Liver (tissue), 9 donors: ENCODE data around the gene TEX51. TPM values are rescaled to one million over a fixed set of nuclear protein-coding genes. Genes with fewer than 3 reads are reported as not detected.

Source experiments
- DNase-seq: peaks from one replicate; pipeline ENCODE4 v3.0.0-alpha.2; 2017; ENCODE audit warnings: low spot score
- H3K27ac ChIP-seq, 2 donors: one replicate each; pipeline ENCODE4 v1.7.0; 2013; ENCODE audit warnings: inconsistent platforms in 2 of 2, low read length in 2 of 2, control low read depth in 1 of 2, low read depth in 1 of 2, mild to moderate bottlenecking in 1 of 2
- H3K27me3 ChIP-seq, 4 donors: one replicate each; pipeline versions ENCODE4 v1.6.1 to v1.7.0; 2013; ENCODE audit warnings: low read length in 3 of 4, inconsistent platforms in 1 of 4, mild to moderate bottlenecking in 1 of 4, moderate library complexity in 1 of 4; ENCODE audit not compliant: control insufficient read depth in 4 of 4, insufficient read depth in 4 of 4
- H3K36me3 ChIP-seq, 4 donors: one replicate each; pipeline versions ENCODE4 v1.6.1 to v1.7.0; 2013; ENCODE audit warnings: low read length in 3 of 4, mild to moderate bottlenecking in 3 of 4, low read depth in 1 of 4, moderate library complexity in 1 of 4; ENCODE audit not compliant: control insufficient read depth in 4 of 4, insufficient read depth in 3 of 4
- H3K4me1 ChIP-seq, 4 donors: one replicate each; pipeline versions ENCODE4 v1.6.1 to v1.7.0; 2013; ENCODE audit warnings: low read length in 3 of 4, mild to moderate bottlenecking in 3 of 4, moderate library complexity in 1 of 4; ENCODE audit not compliant: control insufficient read depth in 4 of 4, insufficient read depth in 4 of 4
- H3K4me3 ChIP-seq, 3 donors: one replicate each; pipeline versions ENCODE4 v1.6.1 to v1.7.0; 2013; ENCODE audit warnings: low read length in 3 of 3, control low read depth in 1 of 3, low read depth in 1 of 3, mild to moderate bottlenecking in 1 of 3
- H3K9ac ChIP-seq, 2 donors: one replicate each; pipeline ENCODE4 v1.7.0; 2013; ENCODE audit warnings: low read length in 2 of 2, mild to moderate bottlenecking in 2 of 2, moderate library complexity in 2 of 2, control low read depth in 1 of 2, low read depth in 1 of 2
- H3K9me3 ChIP-seq, 4 donors: one replicate each; pipeline versions ENCODE4 v1.6.1 to v1.7.0; 2013; ENCODE audit warnings: low read length in 3 of 4; ENCODE audit not compliant: control insufficient read depth in 4 of 4
- FOXA1 ChIP-seq: IDR thresholded peaks from 2 replicates; pipeline ENCODE4 v1.6.1; 2016; ENCODE audit warnings: antibody characterized with exemption
- GABPA ChIP-seq, 2 donors: IDR thresholded peaks in 1 of 2; conservative IDR thresholded peaks in 1 of 2; 2 replicates each; pipeline ENCODE4 v1.6.1; 2016; ENCODE audit warnings: antibody characterized with exemption in 2 of 2, mild to moderate bottlenecking in 1 of 2, moderate library complexity in 1 of 2
- HNF4A ChIP-seq, 2 donors: conservative IDR thresholded peaks; 2 replicates each; pipeline ENCODE4 v1.6.1; 2016; ENCODE audit warnings: antibody characterized with exemption in 2 of 2, mild to moderate bottlenecking in 2 of 2
- HNF4G ChIP-seq: IDR thresholded peaks from 2 replicates; pipeline ENCODE4 v1.6.1; 2016; ENCODE audit warnings: antibody characterized with exemption
- MAX ChIP-seq: IDR thresholded peaks from 2 replicates; pipeline ENCODE4 v1.6.1; 2016; ENCODE audit warnings: antibody characterized with exemption
- NR2F2 ChIP-seq: IDR thresholded peaks from 2 replicates; pipeline ENCODE4 v1.6.1; 2016; ENCODE audit warnings: antibody characterized with exemption
- RAD21 ChIP-seq, 2 donors: IDR thresholded peaks; 2 replicates each; pipeline ENCODE4 v1.6.1; 2016; ENCODE audit warnings: antibody characterized with exemption in 2 of 2, mild to moderate bottlenecking in 2 of 2
- SP1 ChIP-seq: IDR thresholded peaks from 2 replicates; pipeline ENCODE4 v1.6.1; 2018; ENCODE audit warnings: antibody characterized with exemption, mild to moderate bottlenecking
- TAF1 ChIP-seq: conservative IDR thresholded peaks from 2 replicates; pipeline ENCODE4 v1.6.1; 2016; ENCODE audit warnings: antibody characterized with exemption, mild to moderate bottlenecking
- WGBS: extraction: QIAGEN DNeasy Blood & Tissue Kit; methylation state at CpG from one replicate; pipeline ENCODE4 v1.1.7; 2013; 5-methylcytosine and 5-hydroxymethylcytosine counted together
- polyA plus RNA-seq, 2 donors: library from polyadenylated mRNA; stranded (reverse) in 1 of 2; unstranded in 1 of 2; fragments of 200-250 nt in 1 of 2; fragments of >200 nt in 1 of 2; fragmentation: Nextera tagmentation in 1 of 2; extraction: Ambion mirVana in 1 of 2; gene quantifications; one replicate each; pipeline versions ENCODE4 v1.2.1 to v1.2.3, GENCODE V29; 2013 to 2015
- total RNA-seq, 2 donors: library from RNA; depleted of rRNA; stranded (reverse); fragments of >200 nt; gene quantifications; one replicate each; pipeline ENCODE4 v1.2.3, GENCODE V29; 2014
- TF ChIP-seq, protein P1 (sequence below): fragments of 150-350 bp; IDR thresholded peaks from 2 replicates; pipeline ENCODE4 v1.5.1; 2017; ENCODE audit warnings: improper control_type of control experiment, low read depth, low read length; ENCODE audit not compliant: missing input control
- TF ChIP-seq, protein P2 (sequence below): IDR thresholded peaks from 2 replicates; pipeline ENCODE4 v1.6.1; 2016; ENCODE audit warnings: antibody characterized with exemption
- donor health status: healthy.
- donor health status: healthy.
- donor health status: healthy.
- donor health status: healthy.
- donor health status: healthy.

Gene TEX51
- total and polyA plus RNA-seq, 4 donors: not detected

DNA sequence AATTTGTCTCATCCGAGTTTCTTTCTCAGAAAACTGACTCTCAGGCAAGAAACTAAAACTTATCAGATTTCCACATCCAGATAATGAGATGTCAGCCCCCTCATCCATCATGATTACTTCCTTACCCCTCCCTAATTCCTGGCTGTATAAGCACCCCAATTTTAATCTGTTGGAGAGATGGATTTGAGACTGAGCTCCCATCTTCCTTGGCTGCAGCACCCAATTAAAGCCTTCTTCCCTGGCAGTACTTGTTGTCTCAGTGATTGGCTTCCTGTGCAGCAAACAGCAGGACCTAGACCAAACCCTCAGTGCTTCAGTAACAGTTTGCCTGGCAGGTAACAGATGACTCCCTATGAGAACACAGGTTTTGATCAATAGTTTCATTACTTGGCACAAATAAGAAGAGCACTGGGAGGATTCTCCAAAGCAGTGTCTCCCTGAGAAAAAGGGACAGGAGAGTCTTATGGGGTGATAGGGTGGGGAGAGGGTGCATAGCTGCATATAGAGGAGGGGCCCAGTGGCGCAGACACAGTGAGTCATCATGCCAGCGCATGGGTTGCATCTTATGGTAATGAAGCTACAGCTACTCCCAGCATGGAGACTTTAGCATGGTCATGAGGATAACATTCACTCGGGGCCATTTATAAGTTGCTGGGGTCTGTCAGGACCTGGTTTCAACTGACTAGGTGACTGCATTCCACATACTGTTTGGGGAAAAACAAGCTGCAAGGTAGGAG lies 45.1 kb downstream of the TEX51 start:
- Histone ChIP-seq H3K4me3 (no peak overlapping the region), H3K9ac (no peak overlapping the region), H3K27ac (no peak overlapping the region), H3K36me3 (no peaks in the 10 kb centered on the region), H3K4me1 (no peaks in the 10 kb centered on the region), H3K27me3 (no peaks in the 10 kb centered on the region), H3K9me3 (no peaks in the 10 kb centered on the region)
- no peak for DNase-seq
- no peak for TF ChIP-seq HNF4A (conservative IDR thresholded peaks at IDR 0.05)
- TF ChIP-seq, protein P1, sequence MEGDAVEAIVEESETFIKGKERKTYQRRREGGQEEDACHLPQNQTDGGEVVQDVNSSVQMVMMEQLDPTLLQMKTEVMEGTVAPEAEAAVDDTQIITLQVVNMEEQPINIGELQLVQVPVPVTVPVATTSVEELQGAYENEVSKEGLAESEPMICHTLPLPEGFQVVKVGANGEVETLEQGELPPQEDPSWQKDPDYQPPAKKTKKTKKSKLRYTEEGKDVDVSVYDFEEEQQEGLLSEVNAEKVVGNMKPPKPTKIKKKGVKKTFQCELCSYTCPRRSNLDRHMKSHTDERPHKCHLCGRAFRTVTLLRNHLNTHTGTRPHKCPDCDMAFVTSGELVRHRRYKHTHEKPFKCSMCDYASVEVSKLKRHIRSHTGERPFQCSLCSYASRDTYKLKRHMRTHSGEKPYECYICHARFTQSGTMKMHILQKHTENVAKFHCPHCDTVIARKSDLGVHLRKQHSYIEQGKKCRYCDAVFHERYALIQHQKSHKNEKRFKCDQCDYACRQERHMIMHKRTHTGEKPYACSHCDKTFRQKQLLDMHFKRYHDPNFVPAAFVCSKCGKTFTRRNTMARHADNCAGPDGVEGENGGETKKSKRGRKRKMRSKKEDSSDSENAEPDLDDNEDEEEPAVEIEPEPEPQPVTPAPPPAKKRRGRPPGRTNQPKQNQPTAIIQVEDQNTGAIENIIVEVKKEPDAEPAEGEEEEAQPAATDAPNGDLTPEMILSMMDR: no peak
- TF ChIP-seq FOXA1: no peak
- TF ChIP-seq MAX: no peak
- TF ChIP-seq HNF4G: no peak
- no peak for TF ChIP-seq TAF1
- TF ChIP-seq, protein P2, sequence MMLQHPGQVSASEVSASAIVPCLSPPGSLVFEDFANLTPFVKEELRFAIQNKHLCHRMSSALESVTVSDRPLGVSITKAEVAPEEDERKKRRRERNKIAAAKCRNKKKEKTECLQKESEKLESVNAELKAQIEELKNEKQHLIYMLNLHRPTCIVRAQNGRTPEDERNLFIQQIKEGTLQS: no peak
- TF ChIP-seq RAD21 (IDR thresholded peaks at IDR 0.05): no peak
- no peak for TF ChIP-seq GABPA (IDR thresholded peaks at IDR 0.05 in 1 of 2, conservative IDR thresholded peaks at IDR 0.05 in 1 of 2)
- WGBS: 94% methylated on average over 4 of the region's 4 CpGs

- WGBS: 54% methylated on average over 6 of the region's 6 CpGs
- no peak for DNase-seq
Observed at GRCh38 chr2:126945118-126945517, 46.4 kb downstream of the TEX51 start.

More at GRCh38 chr2:126945118-126945517, 46.4 kb downstream of the TEX51 start:
- H3K9me3 ChIP-seq: no peaks in the 10 kb centered on the region
- H3K36me3 ChIP-seq: no peaks in the 10 kb centered on the region
- no peak overlapping the region for H3K9ac ChIP-seq
- TF ChIP-seq GABPA (IDR thresholded peaks at IDR 0.05 in 1 of 2, conservative IDR thresholded peaks at IDR 0.05 in 1 of 2) (no peak), FOXA1 (no peak), NR2F2 (no peak), HNF4G (no peak), SP1 (no peak), HNF4A (conservative IDR thresholded peaks at IDR 0.05) (no peak), TAF1 (no peak)
- TF ChIP-seq, protein P1: no peak
- H3K4me1 ChIP-seq: no peaks in the 10 kb centered on the region
- H3K27me3 ChIP-seq: no peaks in the 10 kb centered on the region
- H3K27ac ChIP-seq: no peak overlapping the region
- no peak overlapping the region for H3K4me3 ChIP-seq
